Smooth muscle cell (in vitro differentiated cells): ENCODE measurements around the gene SYCP3. TPM values are rescaled to one million over a fixed set of nuclear protein-coding genes. Genes with fewer than 3 reads are reported as not detected.

ENCODE experiments used
- DNase-seq: peaks from one replicate; lab custom pipeline; 2025; ENCODE audit not compliant: unreplicated experiment; lab: John Stamatoyannopoulos, UW
- H2AFZ ChIP-seq: fragments of 200-600 bp; sonication (generic); 2 replicates; pipeline ENCODE4 v1.6.0; 2016; ENCODE audit warnings: antibody characterized with exemption, low read depth, mild to moderate bottlenecking
- H3F3A ChIP-seq: fragments of 200-600 bp; sonication (generic); 2 replicates; pipeline ENCODE4 v1.6.0; 2017; ENCODE audit warnings: antibody characterized with exemption, low read depth
- H3K27ac ChIP-seq: fragments of 200-600 bp; sonication (generic); 2 replicates; pipeline ENCODE4 v1.5.1; 2016; ENCODE audit warnings: low read depth, mild to moderate bottlenecking
- H3K27me3 ChIP-seq: fragments of 200-600 bp; sonication (generic); 2 replicates; pipeline ENCODE4 v1.6.1; 2016; ENCODE audit warnings: low read depth, mild to moderate bottlenecking
- H3K36me3 ChIP-seq: fragments of 200-600 bp; sonication (generic); 2 replicates; pipeline ENCODE4 v1.5.1; 2016; ENCODE audit warnings: low read depth
- H3K4me1 ChIP-seq: fragments of 200-600 bp; sonication (generic); 2 replicates; pipeline ENCODE4 v1.5.1; 2016; ENCODE audit warnings: low read depth
- H3K4me2 ChIP-seq: fragments of 200-600 bp; sonication (generic); 2 replicates; pipeline ENCODE4 v1.6.0; 2016; ENCODE audit warnings: mild to moderate bottlenecking
- H3K4me3 ChIP-seq: fragments of 200-600 bp; sonication (generic); 2 replicates; pipeline ENCODE4 v1.5.1; 2016; ENCODE audit warnings: mild to moderate bottlenecking
- H3K79me2 ChIP-seq: fragments of 200-600 bp; sonication (generic); 2 replicates; pipeline ENCODE4 v1.6.0; 2016; ENCODE audit warnings: low read depth, mild to moderate bottlenecking
- H3K9ac ChIP-seq: fragments of 200-600 bp; sonication (generic); 2 replicates; pipeline ENCODE4 v1.6.0; 2016; ENCODE audit warnings: low read depth
- H3K9me3 ChIP-seq: fragments of 200-600 bp; sonication (generic); replicated peaks from 2 replicates; pipeline ENCODE4 v1.5.1; 2016; ENCODE audit warnings: low read depth
- H4K20me1 ChIP-seq: fragments of 200-600 bp; sonication (generic); 2 replicates; pipeline ENCODE4 v1.6.0; 2016; ENCODE audit warnings: low read depth
- CTCF ChIP-seq: fragments of 200-600 bp; sonication (generic); IDR thresholded peaks from 2 replicates; pipeline ENCODE4 v1.5.1; 2017; ENCODE audit warnings: borderline replicate concordance, mild to moderate bottlenecking, antibody characterized with exemption; ENCODE audit not compliant: insufficient read depth, poor library complexity, severe bottlenecking
- WGBS: methylation state at CpG from one replicate; pipeline ENCODE4 v1.1.7; 2016; ENCODE audit warnings: low lambda C conversion rate; 5-methylcytosine and 5-hydroxymethylcytosine counted together
- polyA plus RNA-seq: library from polyadenylated mRNA; unstranded; fragments of >200 nt; fragmentation: Nextera tagmentation; extraction: Ambion mirVana; gene quantifications from 2 replicates; pipeline ENCODE4 v1.2.1, GENCODE V29; 2016
- total RNA-seq: library from RNA; depleted of rRNA; stranded (reverse); fragments of >200 nt; gene quantifications from 2 replicates; pipeline ENCODE4 v1.2.3, GENCODE V29; 2014

Gene SYCP3
- total and polyA plus RNA-seq, 2 experiments from 2014 or later, result 1.1 to 3.6 TPM

DNA sequence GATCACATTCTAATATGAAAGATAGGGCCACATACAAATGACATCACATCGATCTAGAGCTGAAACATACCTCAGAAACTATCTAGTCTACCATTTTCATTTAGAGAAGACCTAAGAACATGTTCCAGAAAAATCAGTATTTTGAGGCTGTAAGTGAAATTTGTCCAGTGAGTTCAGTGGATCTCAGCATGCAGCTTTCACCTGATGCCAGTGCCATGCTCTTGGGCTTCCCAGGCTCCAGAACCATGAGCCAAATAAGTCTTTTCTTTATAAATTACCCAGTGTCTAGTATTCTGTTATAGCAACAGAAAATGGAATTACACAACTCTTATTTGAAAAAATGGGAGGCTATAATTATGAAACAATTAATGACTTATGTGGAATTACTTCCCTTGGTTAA is 32.9 kb downstream of the SYCP3 start:
- H3K4me2 ChIP-seq, result no peak overlapping the region
- H3K79me2 ChIP-seq, result peaks cover 11% of the 10 kb centered on the region
- no peak for DNase-seq
- no peak for TF ChIP-seq CTCF
- H3K9me3 ChIP-seq, result no peaks in the 10 kb centered on the region
- no peaks in the 10 kb centered on the region for H3F3A ChIP-seq
- no peak overlapping the region for H2AFZ ChIP-seq
- H3K36me3 ChIP-seq, result no peaks in the 10 kb centered on the region
- no peak overlapping the region for H3K9ac ChIP-seq
- H3K4me1 ChIP-seq, result no peaks in the 10 kb centered on the region
- H4K20me1 ChIP-seq, result peaks cover 51% of the 10 kb centered on the region
- H3K4me3 ChIP-seq, result no peak overlapping the region
- no peak overlapping the region for H3K27ac ChIP-seq
- 100% methylated on average over 1 of the region's 1 CpG for WGBS
- H3K27me3 ChIP-seq, result no peaks in the 10 kb centered on the region

DNA sequence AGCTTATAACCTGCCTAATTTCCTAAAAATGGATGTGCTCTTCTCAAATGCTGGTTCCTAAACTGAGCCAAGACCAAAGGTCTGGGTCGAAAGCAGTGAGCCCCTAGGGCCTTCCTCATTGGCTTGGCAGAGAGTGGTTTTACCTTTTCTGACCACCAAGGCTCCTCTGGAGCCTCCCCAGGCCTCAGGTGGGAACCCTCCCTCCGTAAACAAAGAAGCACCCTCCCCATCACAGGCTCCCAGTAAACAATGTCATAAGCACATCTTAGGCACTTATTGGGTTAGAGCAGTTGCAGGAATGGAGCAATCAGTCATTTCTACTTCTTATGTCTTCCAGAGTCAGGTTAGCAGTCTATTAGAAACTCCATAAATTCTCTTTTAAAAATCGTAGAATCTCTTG is 35.8 kb downstream of the SYCP3 start:
- 81% methylated on average over 3 of the region's 3 CpGs for WGBS
- Histone ChIP-seq H3K36me3 (no peaks in the 10 kb centered on the region), H3K27me3 (no peaks in the 10 kb centered on the region), H3K4me3 (no peak overlapping the region), H3K4me2 (no peak overlapping the region), H3K27ac (no peak overlapping the region), H4K20me1 (peaks cover 52% of the 10 kb centered on the region), H3F3A (no peaks in the 10 kb centered on the region), H3K9me3 (no peaks in the 10 kb centered on the region), H3K79me2 (peaks cover 19% of the 10 kb centered on the region), H2AFZ (no peak overlapping the region), H3K4me1 (no peaks in the 10 kb centered on the region), H3K9ac (no peak overlapping the region)
- no peak for DNase-seq
- no peak for TF ChIP-seq CTCF

- Histone ChIP-seq H3K27ac (no peak overlapping the region), H4K20me1 (peaks cover 35% of the 10 kb centered on the region), H2AFZ (no peak overlapping the region), H3K4me2 (no peak overlapping the region), H3K36me3 (no peaks in the 10 kb centered on the region), H3K79me2 (peaks cover 8% of the 10 kb centered on the region), H3K4me1 (no peaks in the 10 kb centered on the region), H3K9me3 (no peaks in the 10 kb centered on the region), H3F3A (no peaks in the 10 kb centered on the region), H3K4me3 (no peak overlapping the region), H3K9ac (no peak overlapping the region), H3K27me3 (no peaks in the 10 kb centered on the region)
- no peak for TF ChIP-seq CTCF
- 97% methylated on average over 2 of the region's 2 CpGs for WGBS
- DNase-seq, result no peak
These were observed 38.9 kb downstream of the SYCP3 start for GRCh38 chr12:101700299-101700820.

GRCh38 chr12:101698800-101699347 is 40.4 kb downstream of the SYCP3 start:
- peak overlapping the region; percentile 99 for H3K4me2 ChIP-seq
- no peak overlapping the region for H3K27ac ChIP-seq
- H3K36me3 ChIP-seq, result no peaks in the 10 kb centered on the region
- H4K20me1 ChIP-seq, result peaks cover 35% of the 10 kb centered on the region
- TF ChIP-seq CTCF, result no peak
- no peaks in the 10 kb centered on the region for H3K27me3 ChIP-seq
- WGBS, result 85% methylated on average over 12 of the region's 12 CpGs
- peaks cover 8% of the 10 kb centered on the region for H3K79me2 ChIP-seq
- no peaks in the 10 kb centered on the region for H3K4me1 ChIP-seq
- H3K9ac ChIP-seq, result no peak overlapping the region
- H2AFZ ChIP-seq, result no peak overlapping the region
- DNase-seq, result no peak
- H3F3A ChIP-seq, result no peaks in the 10 kb centered on the region
- H3K9me3 ChIP-seq, result no peaks in the 10 kb centered on the region
- H3K4me3 ChIP-seq, result peak overlapping the region; percentile 96
